ENCODE measurements around the gene LDLRAD1.
"Not testable (repeated sequence)": the region's sequence is repeated elsewhere in the genome, so short reads cannot be mapped to it uniquely, and the experiment has no call there.

The LDLRAD1 gene

DNA sequence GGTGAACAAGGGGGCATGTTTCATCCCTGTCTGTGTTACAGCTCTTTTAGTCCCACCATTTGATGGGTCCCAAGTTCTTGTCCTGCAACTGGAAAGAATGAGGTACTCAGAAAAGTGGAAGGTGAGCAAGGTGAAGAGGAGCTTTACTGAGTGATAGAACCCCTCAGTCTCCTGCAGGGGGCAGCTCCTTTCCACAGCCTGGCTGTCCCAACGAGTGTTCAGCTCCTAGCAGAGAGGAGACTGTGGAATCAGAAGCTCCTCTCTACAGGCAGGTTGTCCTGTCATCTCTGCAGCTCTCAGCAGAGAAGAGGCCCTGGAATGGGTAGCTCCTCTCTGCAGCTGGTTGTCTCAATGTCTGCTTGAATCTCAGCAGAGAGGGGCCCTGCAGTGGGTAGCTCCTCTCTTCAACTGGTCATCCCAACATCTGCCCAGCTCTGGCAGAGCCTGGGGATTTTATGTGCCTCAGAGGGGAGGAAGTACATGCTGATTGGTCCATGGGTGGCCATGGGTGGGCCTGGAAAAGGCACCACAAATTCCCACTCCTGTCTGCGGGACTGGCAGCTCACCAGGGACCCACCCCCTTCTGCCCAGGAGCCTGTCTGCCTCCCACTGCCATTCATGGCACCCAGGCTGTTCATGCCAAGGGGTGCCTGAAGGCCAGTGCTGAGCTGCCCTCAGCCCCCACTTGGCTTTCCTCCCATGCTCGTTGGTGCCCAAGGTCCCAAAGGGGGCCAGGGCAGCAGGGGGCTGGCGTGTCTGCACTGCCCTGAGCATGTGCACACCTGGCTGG, 25.7 kb downstream of the LDLRAD1 start:
- no peak for DNase-seq (ENCODE audit: low read depth, low spot score)

DNA sequence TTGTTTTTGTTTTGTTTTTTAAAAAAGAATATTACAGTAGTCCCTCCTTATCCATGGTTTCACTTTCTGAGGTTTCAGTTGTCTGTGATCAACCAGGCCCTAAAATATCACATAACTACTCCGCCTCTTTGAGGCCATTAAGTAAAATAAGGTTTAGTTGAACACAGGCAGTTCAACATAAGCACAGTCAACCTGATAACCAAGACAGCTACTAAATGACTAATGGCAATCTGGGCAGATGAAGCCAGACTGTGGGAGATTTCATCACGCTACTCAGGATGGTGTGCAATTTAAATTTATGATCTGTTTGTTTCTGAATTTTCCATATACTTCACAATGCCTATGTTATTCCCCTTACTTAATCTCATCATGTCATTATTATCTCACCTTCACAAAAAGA, 30.1 kb downstream of the LDLRAD1 start:
- DNase-seq (ENCODE audit: low read depth, low spot score), result no peak

DNA sequence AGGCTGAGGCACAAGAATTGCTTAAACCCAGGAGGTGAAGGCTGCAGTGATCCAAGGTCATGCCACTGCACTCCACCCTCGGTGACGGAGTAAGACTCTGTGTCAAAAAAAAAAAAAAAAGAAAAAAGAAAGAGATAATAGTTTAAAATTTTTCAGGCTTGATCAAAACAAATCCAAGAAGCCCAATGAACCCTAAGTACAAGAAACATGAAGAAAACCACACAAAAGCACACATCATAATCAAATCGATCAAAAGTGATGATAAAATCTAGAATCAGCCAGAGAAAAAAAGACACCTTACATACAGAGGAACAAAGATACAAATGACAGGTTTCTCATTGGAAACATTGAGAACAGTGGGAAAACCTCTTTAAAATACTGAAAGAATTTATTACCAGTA, 31.5 kb downstream of the LDLRAD1 start:
- DNase-seq (ENCODE audit: low read depth, low spot score), result no peak

DNA sequence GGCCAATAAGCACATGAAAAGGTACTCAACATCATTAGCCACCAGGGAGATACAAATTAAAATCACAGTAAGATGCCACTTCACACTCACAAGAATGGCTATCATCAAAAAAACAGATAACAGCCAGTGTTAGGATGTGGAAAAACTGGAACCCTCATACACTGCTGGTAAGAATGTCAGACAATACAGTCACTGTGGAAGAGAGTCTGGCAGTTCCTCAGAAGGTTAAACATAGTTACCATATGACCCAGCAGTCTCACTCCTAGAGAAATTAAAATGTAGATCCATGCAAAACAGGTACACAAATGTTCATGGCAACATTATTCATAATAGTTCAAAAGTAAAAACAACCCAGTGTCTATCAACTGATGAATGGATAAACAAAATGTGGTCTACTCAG, 33.3 kb downstream of the LDLRAD1 start:
- DNase-seq (ENCODE audit: low read depth, low spot score), result no peak

DNA sequence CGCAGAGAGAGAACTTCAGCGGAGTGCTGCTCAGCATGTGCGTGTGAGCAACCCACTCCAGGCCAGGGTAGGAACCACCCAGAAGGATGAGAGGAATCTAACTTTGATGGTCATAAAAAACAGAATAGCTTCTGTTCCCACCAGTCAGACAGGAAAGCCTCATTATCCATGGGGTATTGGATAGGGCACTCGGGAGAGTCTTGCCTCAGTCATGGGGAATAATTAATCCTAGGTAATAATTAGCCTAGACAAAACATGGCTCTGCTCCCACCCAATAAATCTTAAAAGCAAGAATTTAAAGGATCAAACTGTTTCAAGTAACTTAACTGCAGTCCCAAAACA, 35.3 kb downstream of the LDLRAD1 start:
- no peak for DNase-seq (ENCODE audit: low read depth, low spot score)

DNA sequence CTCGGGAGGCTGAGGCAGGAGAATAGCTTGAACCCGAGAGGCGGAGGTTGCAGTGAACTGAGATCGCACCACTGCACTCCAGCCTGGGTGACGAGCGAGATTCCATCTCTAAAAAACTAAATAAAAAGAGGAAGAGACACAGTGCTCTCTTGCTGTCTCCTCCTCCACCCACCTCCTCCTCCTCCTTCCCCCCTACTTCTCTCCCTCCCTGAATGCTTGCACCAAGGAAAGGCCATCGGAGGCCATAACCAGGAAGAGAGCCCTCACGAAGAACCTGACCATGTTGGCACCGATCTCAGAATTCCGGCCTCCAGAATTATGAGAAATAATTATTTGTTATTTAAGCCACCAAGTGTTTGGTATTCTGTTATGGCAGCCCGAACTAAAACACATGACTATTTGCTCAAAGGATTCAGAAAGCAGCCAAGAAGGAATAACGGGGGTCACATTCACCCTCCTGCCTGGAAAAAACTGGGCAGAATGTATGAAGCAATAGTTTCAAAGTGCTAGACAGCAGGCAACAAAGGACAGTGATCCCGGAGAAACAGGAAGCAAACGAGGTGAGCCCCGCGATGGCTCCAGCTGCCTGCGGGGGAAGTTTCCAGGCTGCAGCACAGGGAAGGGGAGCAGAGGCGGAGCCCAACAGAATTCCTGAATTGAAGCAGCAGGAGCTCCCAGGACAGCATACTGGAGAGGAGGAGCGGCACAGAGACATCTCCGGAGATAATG, 35.8 kb downstream of the LDLRAD1 start:
- peak; percentile 56 for DNase-seq (ENCODE audit: low read depth, low spot score)

DNA sequence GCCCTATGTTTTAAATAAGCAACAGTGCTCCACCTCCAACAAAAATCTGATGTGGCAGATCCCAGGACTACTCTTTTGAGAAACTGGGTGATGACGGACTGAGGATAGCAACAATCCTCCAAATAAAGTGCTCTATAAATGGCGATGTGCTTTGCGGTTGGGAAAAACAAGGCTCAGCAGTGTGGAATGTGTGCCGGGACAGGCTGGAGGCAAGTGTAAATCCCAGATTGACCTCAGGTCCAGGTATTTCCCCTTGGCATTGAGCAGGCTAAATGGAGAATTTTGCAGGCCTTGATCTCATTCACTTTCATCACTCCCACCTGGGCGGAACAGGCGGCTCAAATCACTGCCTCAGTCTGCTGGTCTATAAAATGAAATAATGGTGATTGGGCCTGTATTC, 36.8 kb downstream of the LDLRAD1 start:
- DNase-seq (ENCODE audit: low read depth, low spot score), result no peak

DNA sequence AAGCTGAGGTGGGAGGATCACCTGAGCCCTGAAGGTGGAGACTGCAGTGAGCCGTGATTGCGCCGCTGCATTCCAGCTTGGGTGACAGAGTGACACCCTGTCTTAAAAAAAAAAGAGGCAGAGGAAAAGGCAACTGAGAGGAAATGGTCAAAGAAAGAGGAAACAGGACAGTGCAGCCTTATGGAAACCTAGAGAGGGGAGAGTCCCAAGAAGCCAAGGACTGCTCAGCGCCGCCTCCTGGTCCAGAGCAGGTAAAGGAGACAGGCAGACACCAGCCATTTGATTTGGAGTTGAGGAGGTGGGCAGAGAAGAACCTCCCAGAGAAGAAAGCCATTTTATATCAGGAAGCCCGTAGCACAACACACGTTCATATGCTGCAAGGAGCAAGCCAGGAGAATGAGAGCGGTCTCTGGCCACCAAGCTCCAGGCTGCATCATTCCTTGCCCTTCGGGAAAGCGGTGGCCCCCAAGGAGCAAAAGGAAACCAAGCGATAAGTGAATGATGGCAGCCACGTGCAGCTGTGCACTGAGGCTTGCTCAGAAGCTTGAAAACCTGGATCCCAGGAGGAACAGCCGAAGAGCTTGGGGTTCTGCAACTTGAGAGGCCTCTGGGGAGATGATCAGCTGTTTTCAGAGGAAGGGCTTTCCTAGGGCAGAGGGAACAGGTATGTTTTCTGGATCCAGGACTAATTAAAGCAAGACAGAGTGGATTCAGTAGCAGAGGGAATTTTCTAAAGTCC, 38.1 kb downstream of the LDLRAD1 start:
- DNase-seq (ENCODE audit: low read depth, low spot score), result no peak

DNA sequence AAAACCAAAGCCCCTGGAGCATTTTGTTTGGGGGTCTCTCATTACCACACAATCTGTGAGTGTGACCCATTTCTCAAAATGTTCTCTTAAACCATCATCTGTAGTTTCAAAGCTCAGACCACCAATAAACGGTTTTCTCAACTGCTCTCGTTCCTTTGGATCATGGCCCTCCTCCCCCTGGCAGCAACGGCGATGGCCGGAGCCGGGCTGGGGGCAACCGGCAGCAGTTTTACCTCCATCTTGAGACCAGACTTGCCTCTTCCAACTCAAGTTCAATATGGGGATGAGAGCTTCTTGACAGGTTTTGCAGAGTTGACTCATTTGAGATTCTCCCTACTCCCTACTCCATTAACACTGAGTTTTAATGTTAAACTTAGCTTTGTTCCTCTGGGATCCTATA, 42.1 kb downstream of the LDLRAD1 start:
- DNase-seq (ENCODE audit: low read depth, low spot score), result no peak

DNA sequence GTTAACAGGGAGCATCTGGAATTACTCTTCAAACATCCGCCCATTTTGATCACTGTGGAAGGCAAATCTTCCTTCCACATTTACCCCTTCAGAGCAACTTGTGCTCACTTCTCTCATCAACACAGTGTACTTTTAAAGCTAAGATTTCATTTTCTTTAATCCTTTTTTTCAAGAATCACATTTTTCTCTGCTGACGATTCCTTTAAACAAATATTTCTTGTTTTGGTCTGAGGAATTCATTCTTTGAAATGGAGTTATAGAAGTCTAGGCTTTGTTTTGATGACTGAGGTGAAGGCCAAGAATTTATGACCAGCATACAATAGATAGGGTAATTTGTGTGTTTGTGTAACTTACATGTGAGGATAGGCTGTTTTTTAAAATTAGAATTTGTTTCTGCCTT, 46.3 kb downstream of the LDLRAD1 start:
- DNase-seq (ENCODE audit: low read depth, low spot score), result peak; percentile 63

DNA sequence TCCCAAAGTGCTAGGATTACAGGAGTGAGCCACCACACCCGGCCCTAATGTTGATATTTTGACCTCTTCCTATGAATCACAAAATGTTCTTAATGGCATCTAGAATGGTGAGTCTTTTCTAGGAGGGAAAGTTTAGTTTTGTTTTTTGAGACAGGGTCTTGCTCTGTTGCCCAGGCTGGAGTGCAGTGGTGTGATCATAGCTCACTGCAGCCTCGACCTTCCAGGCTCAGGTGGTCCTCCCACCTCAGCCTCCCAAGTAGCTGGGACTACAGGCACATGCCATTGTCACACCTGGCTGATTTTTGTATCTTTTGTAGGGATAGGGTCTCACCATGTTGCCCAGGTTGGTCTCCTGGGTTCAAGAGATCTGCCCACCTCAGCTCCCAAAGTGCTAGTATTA, 48.7 kb downstream of the LDLRAD1 start:
- DNase-seq (ENCODE audit: low read depth, low spot score), result not testable (repeated sequence)

DNA sequence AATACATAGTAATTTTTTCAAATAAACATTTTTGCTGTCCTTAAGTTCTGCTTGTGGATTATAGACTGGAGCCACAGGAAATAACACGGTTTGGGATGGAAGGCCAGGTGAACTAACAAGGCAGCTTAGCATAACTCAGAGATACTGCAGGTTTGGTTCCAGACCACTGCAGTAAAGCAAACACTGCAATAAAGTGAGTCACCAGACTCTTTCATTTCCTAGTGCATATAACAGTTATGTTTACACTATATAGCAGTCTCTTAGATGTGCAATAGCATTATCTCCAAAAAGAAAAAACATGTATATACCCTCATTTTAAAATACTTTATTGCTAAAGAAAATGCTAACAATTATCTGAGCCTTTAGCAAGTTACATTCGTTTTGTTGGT, 49.9 kb downstream of the LDLRAD1 start:
- DNase-seq (ENCODE audit: low read depth, low spot score), result peak; percentile 13

DNA sequence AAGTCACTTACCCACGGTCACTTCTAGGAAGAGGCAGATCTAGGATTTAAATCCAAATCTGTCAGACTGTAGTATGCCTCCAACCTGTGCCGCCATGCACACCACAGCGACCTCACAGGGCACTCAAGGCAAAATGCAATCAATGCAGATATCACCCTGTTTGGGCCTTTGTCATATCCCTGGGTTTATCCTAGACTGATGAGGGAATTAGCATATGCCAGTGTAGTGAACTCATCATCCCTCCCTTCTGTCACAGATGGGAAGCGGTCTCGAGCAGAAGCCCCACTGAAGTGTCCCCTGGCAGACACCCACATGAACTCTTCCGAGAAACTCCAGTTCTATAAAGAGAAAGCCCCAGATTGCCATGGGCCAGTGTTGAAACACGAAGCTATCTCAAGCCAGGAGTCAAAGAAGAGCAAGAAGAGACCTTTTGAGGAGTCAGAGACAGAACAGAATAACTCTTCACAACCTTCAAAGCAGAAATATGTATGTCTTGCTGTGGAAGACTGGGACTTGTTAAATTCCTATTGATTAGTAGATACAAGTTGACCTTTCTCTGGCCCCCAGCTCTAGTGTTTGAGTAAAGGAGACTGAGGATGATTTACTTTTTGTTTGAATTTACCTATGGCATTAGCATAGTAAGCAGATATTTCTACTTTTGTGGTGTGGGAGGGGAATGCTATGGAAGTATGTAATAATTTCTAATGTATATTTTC, 50.4 kb downstream of the LDLRAD1 start:
- no peak for DNase-seq (ENCODE audit: low read depth, low spot score)

DNA sequence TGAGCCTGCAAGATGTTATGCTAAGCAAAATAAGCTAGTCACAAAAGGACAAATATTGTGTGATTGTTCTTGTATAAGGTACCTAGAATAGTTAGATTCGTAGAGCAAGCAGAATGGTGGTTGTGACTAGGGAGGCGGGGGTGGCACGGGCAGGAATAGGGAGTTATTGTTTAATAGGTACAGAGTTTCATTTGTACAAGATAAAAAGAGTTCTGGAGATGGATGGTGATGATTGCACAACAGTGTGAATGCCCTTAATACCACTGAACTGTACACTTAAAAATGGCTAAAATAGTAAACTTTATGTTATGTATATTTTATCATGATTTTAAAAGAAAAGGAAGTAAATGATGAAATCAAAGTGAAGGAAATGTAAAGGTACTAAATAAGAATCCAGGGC, 51.2 kb downstream of the LDLRAD1 start:
- no peak for DNase-seq (ENCODE audit: low read depth, low spot score)

DNA sequence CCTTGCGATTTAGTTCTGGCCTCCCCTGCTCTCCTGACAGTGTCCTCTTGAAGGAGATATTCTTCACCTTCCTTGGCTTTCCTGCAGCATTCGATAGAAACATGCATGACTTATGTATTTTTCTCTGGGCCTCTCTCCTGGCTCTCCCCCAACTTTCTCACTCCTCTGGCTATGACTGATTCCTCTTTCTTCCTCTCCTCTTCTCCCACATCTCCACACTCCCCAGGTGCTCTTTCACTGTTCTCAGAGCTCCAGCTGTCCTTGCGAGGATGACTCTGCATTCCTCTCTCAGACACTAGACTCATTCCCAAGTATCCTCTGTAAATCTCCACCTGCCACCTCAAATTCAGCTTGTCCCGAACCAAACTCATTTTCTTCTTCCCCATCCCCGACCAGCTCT, 53.9 kb downstream of the LDLRAD1 start:
- no peak for DNase-seq (ENCODE audit: low read depth, low spot score)

DNA sequence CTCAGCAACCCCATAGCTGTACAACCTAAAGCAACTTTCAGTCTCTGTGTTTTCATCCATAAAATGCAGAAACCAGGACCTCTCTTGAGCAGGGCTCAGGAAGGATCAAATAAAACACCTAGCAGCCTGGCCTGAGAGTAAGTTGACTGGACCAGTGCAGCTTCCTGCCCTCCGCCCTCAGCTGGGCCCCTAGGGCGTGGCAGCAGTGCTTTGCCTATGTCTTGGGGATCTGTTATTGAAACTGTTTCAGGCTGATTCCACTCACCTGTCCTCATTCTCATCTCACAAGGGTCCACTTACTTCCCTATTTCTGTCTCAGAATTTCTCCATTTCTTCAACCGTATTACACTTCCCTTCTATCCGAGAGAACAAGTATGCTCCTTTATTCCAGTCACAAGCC, 54.5 kb downstream of the LDLRAD1 start:
- DNase-seq (ENCODE audit: low read depth, low spot score), result no peak

DNA sequence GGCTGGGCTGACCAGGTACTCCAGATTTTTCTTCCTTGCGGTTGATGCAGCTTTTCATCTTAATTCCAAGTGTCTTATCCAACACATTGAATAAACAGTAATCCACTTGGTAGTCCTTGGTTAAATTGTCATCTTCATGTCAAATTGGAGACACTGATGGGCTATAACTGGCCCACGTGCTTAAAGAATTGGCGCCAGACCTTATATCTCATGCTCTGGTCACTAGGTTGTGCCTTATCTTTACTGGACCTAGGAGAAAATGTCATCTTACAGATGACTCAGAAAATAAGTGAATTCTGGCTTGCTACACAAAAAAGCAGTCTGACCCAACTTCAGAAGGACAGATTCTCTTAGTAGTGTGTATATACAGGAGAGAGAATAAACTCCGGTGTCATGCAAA, 55.6 kb downstream of the LDLRAD1 start:
- DNase-seq (ENCODE audit: low read depth, low spot score), result no peak

DNA sequence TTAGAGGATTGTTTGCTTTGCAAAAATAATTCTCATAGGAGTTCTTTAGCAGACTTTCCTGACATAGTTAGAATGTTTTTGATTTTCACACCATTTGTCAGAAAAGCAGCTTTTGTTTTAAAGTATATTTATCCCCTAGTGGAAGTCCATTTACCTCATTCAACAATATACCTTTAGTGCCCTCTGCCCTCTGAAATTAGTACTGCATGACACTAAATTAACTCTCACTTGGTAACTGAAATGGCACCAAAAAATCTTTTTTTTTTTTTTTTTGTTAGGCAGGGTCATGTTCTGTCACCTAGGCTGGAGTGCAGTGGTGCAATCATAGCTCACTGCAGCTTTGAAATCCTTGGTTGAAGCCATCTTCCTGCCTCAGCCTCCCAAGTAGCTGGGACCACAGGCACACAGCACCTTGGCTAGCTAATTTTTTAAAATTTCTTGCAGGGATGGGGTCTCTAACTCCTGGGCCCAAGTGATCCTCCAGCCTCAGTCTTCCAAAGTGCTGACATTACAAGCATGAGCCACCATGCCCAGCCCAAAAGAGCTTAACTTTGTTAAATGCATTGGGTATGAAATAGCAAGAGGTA, 58.2 kb downstream of the LDLRAD1 start:
- peak; percentile 30 for DNase-seq (ENCODE audit: low read depth, low spot score)

Measured in astrocyte of the hippocampus (primary cell).